ENCODE data around the gene SGF29. TPM values are rescaled to one million over a fixed set of nuclear protein-coding genes. Genes with fewer than 3 reads are reported as not detected.
"Not testable (repeated sequence)": the region's sequence is repeated elsewhere in the genome, so short reads cannot be mapped to it uniquely, and the experiment has no call there.

The SGF29 gene
- polyA plus RNA-seq, 1 experiment: 1.7 TPM

- Histone ChIP-seq H3K27me3 (ENCODE audit: control insufficient read depth, insufficient read depth, low read length) (peaks cover 14% of the 10 kb centered on the region), H3K27ac (ENCODE audit: low read depth, low read length) (no peak overlapping the region), H3K4me3 (ENCODE audit: low read depth, low read length) (no peak overlapping the region), H3K9me3 (ENCODE audit: control insufficient read depth, insufficient read depth, low read length) (no peaks in the 10 kb centered on the region)
- no peak for DNase-seq (ENCODE audit: low read depth, low spot score)
- CTCF ChIA-PET: interaction anchor here (0.7 to 2.1 kb wide), 2 partner anchors 63 to 339 kb away, joined by 4 to 7 read pairs; partner anchors contain the start of gene SGF29
- POLR2A ChIA-PET: no interaction called here
- no peak for TF ChIP-seq CTCF (IDR thresholded peaks at IDR 0.05; ENCODE audit: low read depth, low read length)
Observed at GRCh38 chr16:28616636-28617035, 62.9 kb downstream of the SGF29 start.

- Histone ChIP-seq H3K27ac (ENCODE audit: low read depth, low read length) (no peak overlapping the region), H3K4me3 (ENCODE audit: low read depth, low read length) (no peak overlapping the region), H3K9me3 (ENCODE audit: control insufficient read depth, insufficient read depth, low read length) (no peaks in the 10 kb centered on the region), H3K27me3 (ENCODE audit: control insufficient read depth, insufficient read depth, low read length) (peaks cover 17% of the 10 kb centered on the region)
- no peak for DNase-seq (ENCODE audit: low read depth, low spot score)
- TF ChIP-seq CTCF (IDR thresholded peaks at IDR 0.05; ENCODE audit: low read depth, low read length): no peak
- POLR2A ChIA-PET: no interaction called here
- CTCF ChIA-PET: no interaction called here
Observed at GRCh38 chr16:28617874-28618273, 64.2 kb downstream of the SGF29 start.

- CTCF ChIA-PET; POLR2A ChIA-PET; H3K27ac ChIP-seq (ENCODE audit: low read depth, low read length); DNase-seq (ENCODE audit: low read depth, low spot score); H3K9me3 ChIP-seq (ENCODE audit: control insufficient read depth, insufficient read depth, low read length); H3K4me3 ChIP-seq (ENCODE audit: low read depth, low read length): not testable (repeated sequence)
- H3K27me3 ChIP-seq (ENCODE audit: control insufficient read depth, insufficient read depth, low read length): peaks cover 20% of the 10 kb centered on the region
Observed at GRCh38 chr16:28620316-28620715, 66.6 kb downstream of the SGF29 start.

GRCh38 chr16:28621481-28622155 lies 67.9 kb downstream of the SGF29 start:
- H3K4me3 ChIP-seq (ENCODE audit: low read depth, low read length): no peak overlapping the region
- H3K27ac ChIP-seq (ENCODE audit: low read depth, low read length): no peak overlapping the region
- no peak for TF ChIP-seq CTCF (IDR thresholded peaks at IDR 0.05; ENCODE audit: low read depth, low read length)
- DNase-seq (ENCODE audit: low read depth, low spot score): no peak
- CTCF ChIA-PET: interaction anchor here (0.7 kb wide), 2 partner anchors 11 to 18 kb away, joined by 3 to 12 read pairs; no protein-coding TSS in a partner anchor
- no peaks in the 10 kb centered on the region for H3K9me3 ChIP-seq (ENCODE audit: control insufficient read depth, insufficient read depth, low read length)
- peaks cover 18% of the 10 kb centered on the region for H3K27me3 ChIP-seq (ENCODE audit: control insufficient read depth, insufficient read depth, low read length)
- POLR2A ChIA-PET: no interaction called here

GRCh38 chr16:28622532-28623171 lies 68.9 kb downstream of the SGF29 start:
- POLR2A ChIA-PET; H3K9me3 ChIP-seq (ENCODE audit: control insufficient read depth, insufficient read depth, low read length); H3K27ac ChIP-seq (ENCODE audit: low read depth, low read length); DNase-seq (ENCODE audit: low read depth, low spot score); H3K4me3 ChIP-seq (ENCODE audit: low read depth, low read length); CTCF ChIA-PET: not testable (repeated sequence)
- peaks cover 16% of the 10 kb centered on the region for H3K27me3 ChIP-seq (ENCODE audit: control insufficient read depth, insufficient read depth, low read length)

GRCh38 chr16:28623172-28623711 lies 69.5 kb downstream of the SGF29 start:
- CTCF ChIA-PET: no interaction called here
- TF ChIP-seq CTCF (IDR thresholded peaks at IDR 0.05; ENCODE audit: low read depth, low read length): no peak
- peak overlapping the region; percentile 25; the same call in 1 of the 2 replicates for H3K4me3 ChIP-seq (ENCODE audit: low read depth, low read length)
- POLR2A ChIA-PET: no interaction called here
- peaks cover 13% of the 10 kb centered on the region for H3K27me3 ChIP-seq (ENCODE audit: control insufficient read depth, insufficient read depth, low read length)
- H3K9me3 ChIP-seq (ENCODE audit: control insufficient read depth, insufficient read depth, low read length): no peaks in the 10 kb centered on the region
- H3K27ac ChIP-seq (ENCODE audit: low read depth, low read length): no peak overlapping the region
- no peak for DNase-seq (ENCODE audit: low read depth, low spot score)

GRCh38 chr16:28630905-28631304 lies 77.2 kb downstream of the SGF29 start:
- POLR2A ChIA-PET; H3K9me3 ChIP-seq (ENCODE audit: control insufficient read depth, insufficient read depth, low read length); H3K27ac ChIP-seq (ENCODE audit: low read depth, low read length); DNase-seq (ENCODE audit: low read depth, low spot score); CTCF ChIA-PET; H3K27me3 ChIP-seq (ENCODE audit: control insufficient read depth, insufficient read depth, low read length); H3K4me3 ChIP-seq (ENCODE audit: low read depth, low read length): not testable (repeated sequence)

GRCh38 chr16:28636093-28636823 lies 82.5 kb downstream of the SGF29 start:
- H3K4me3 ChIP-seq (ENCODE audit: low read depth, low read length); POLR2A ChIA-PET; H3K27ac ChIP-seq (ENCODE audit: low read depth, low read length); H3K27me3 ChIP-seq (ENCODE audit: control insufficient read depth, insufficient read depth, low read length); H3K9me3 ChIP-seq (ENCODE audit: control insufficient read depth, insufficient read depth, low read length); CTCF ChIA-PET; DNase-seq (ENCODE audit: low read depth, low spot score): not testable (repeated sequence)
